Measurements from ENCODE around the gene TSPAN17. TPM values are rescaled to one million over a fixed set of nuclear protein-coding genes. Genes with fewer than 3 reads are reported as not detected.

The TSPAN17 gene
- total and polyA plus RNA-seq, 9 of the 15 experiments (the other 6 are each of a cell fraction or from before 2014, with no cell fraction given) = 0.73 to 58.3 (median 34.5) TPM

DNA sequence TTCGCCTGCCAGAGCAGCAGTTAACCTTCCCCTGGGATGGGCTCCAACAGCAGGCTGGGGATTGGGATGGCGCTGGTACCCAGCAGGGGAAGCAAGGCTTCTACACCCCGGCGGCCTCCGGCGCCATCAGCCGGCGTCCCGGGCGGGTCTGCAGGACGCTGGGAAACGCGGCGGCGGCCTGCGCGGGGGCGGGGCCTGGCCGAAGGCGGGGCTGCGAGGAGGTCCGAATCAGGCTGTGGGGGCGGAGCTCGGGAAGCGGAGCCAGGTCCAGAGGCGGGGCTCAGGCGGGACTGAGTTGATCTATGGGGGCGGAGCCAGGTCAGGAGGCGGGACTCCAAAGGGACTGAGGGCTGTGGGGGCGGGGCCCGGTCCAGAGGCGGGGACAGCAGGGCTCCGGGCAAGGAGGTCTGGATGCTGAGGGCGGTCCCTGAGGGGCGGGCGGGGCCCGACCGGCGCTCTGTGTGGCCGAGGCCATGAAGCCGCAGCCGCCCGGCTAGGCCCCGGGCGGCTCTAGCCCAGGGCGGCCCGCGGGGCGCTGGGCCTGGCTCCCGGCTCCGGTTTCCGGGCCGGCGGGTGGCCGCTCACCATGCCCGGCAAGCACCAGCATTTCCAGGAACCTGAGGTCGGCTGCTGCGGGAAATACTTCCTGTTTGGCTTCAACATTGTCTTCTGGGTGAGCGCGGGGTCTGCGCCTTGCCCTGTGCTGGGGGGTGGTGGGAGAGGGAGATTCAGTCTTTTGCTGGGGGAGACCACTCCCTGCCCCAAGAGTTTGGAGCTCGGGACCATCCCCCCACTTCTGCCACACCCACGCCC is at the start of gene TSPAN17 (continued):
- TF ChIP-seq, protein P1, sequence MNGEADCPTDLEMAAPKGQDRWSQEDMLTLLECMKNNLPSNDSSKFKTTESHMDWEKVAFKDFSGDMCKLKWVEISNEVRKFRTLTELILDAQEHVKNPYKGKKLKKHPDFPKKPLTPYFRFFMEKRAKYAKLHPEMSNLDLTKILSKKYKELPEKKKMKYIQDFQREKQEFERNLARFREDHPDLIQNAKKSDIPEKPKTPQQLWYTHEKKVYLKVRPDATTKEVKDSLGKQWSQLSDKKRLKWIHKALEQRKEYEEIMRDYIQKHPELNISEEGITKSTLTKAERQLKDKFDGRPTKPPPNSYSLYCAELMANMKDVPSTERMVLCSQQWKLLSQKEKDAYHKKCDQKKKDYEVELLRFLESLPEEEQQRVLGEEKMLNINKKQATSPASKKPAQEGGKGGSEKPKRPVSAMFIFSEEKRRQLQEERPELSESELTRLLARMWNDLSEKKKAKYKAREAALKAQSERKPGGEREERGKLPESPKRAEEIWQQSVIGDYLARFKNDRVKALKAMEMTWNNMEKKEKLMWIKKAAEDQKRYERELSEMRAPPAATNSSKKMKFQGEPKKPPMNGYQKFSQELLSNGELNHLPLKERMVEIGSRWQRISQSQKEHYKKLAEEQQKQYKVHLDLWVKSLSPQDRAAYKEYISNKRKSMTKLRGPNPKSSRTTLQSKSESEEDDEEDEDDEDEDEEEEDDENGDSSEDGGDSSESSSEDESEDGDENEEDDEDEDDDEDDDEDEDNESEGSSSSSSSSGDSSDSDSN (IDR thresholded peaks at IDR 0.05; ENCODE audit: borderline replicate concordance in 1 of 2, low read depth in 2 of 2, low read length in 2 of 2) = 0 out of 4 replicates have a peak, but pooled peaks have one; percentile 46 to 51
- TF ChIP-seq CXXC5 (CRISPR knock-in tag; IDR thresholded peaks at IDR 0.05) = peak; percentile 68
- TF ChIP-seq PTRF (tag; IDR thresholded peaks at IDR 0.05) = no peak
- no peak for TF ChIP-seq DPF2 (IDR thresholded peaks at IDR 0.05)
- no peak for TF ChIP-seq ZNF696 (CRISPR knock-in tag; conservative IDR thresholded peaks at IDR 0.05)
- no peak for TF ChIP-seq ZNF316 (IDR thresholded peaks at IDR 0.05)
- no peak for TF ChIP-seq THRB (CRISPR knock-in tag; conservative IDR thresholded peaks at IDR 0.05)
- TF ChIP-seq CEBPZ (IDR thresholded peaks at IDR 0.05; ENCODE audit: borderline replicate concordance, low read depth, low read length) = no peak
- TF ChIP-seq FOS (IDR thresholded peaks at IDR 0.05; ENCODE audit: extremely low read depth, insufficient read length) = no peak
- TF ChIP-seq, protein P2, sequence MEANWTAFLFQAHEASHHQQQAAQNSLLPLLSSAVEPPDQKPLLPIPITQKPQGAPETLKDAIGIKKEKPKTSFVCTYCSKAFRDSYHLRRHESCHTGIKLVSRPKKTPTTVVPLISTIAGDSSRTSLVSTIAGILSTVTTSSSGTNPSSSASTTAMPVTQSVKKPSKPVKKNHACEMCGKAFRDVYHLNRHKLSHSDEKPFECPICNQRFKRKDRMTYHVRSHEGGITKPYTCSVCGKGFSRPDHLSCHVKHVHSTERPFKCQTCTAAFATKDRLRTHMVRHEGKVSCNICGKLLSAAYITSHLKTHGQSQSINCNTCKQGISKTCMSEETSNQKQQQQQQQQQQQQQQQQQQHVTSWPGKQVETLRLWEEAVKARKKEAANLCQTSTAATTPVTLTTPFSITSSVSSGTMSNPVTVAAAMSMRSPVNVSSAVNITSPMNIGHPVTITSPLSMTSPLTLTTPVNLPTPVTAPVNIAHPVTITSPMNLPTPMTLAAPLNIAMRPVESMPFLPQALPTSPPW (CRISPR knock-in tag; IDR thresholded peaks at IDR 0.05) = peak; percentile 61
- TF ChIP-seq RBM22 (IDR thresholded peaks at IDR 0.05; ENCODE audit: low read depth, low read length, poor library complexity, severe bottlenecking) = no peak
- TF ChIP-seq ZNF282 (CRISPR knock-in tag; IDR thresholded peaks at IDR 0.05) = no peak
- peak; percentile 42 for TF ChIP-seq MEIS2 (IDR thresholded peaks at IDR 0.05; ENCODE audit: partially characterized antibody)
- TF ChIP-seq ZNF347 (CRISPR knock-in tag; IDR thresholded peaks at IDR 0.05; ENCODE audit: low read depth) = no peak
- TF ChIP-seq FOXM1 (IDR thresholded peaks at IDR 0.05; ENCODE audit: low read depth) = no peak
- no peak for TF ChIP-seq FOXM1 (CRISPR knock-in tag; IDR thresholded peaks at IDR 0.05; ENCODE audit: low read depth)
- peak; percentile 26; the same call in 1 of the 2 replicates for TF ChIP-seq GABPB1 (CRISPR knock-in tag; IDR thresholded peaks at IDR 0.05)
- no peak for TF ChIP-seq CAMTA2 (CRISPR knock-in tag; conservative IDR thresholded peaks at IDR 0.05)
- TF ChIP-seq FUS (optimal IDR thresholded peaks at IDR 0.05; ENCODE audit: low read depth, low read length) = no peak
- TF ChIP-seq EGR1 (conservative IDR thresholded peaks at IDR 0.05) = peak; percentile 91
- TF ChIP-seq SMAD4 (CRISPR knock-in tag; conservative IDR thresholded peaks at IDR 0.05) = peak; percentile 62
